Breast epithelium (tissue), 3 donors: Measurements from ENCODE around the gene TEKTIP1.

Experiments
- CTCF ChIP-seq, 3 donors: fragments of 450-650 bp; IDR thresholded peaks; one replicate each; pipeline ENCODE4 v1.5.1; 2016 to 2017; ENCODE audit warnings: antibody characterized with exemption in 3 of 3, mild to moderate bottlenecking in 3 of 3, moderate library complexity in 3 of 3
- POLR2AphosphoS5 ChIP-seq, 3 donors: sonication (generic); formaldehyde crosslinking; IDR thresholded peaks; one replicate each; pipeline ENCODE4 v1.6.1; 2017; ENCODE audit warnings: antibody characterized with exemption in 3 of 3

GRCh38 chr19:3527238-3527910 lies 11.6 kb upstream of the TEKTIP1 start:
- no peak for TF ChIP-seq CTCF (IDR thresholded peaks at IDR 0.05)
- no peak for TF ChIP-seq POLR2AphosphoS5 (IDR thresholded peaks at IDR 0.05)
